22Rv1 (cell line): ENCODE results near the gene GHRL.

Experiments
- ZFX ChIP-seq: fragments of 450-650 bp; IDR thresholded peaks from 2 replicates; pipeline ENCODE4 v1.6.1; 2017; ENCODE audit warnings: antibody characterized with exemption, borderline replicate concordance
- TF ChIP-seq, protein P1 (sequence below): fragments of 450-650 bp; IDR thresholded peaks from 2 replicates; pipeline ENCODE4 v1.5.1; 2017; ENCODE audit warnings: mild to moderate bottlenecking

DNA sequence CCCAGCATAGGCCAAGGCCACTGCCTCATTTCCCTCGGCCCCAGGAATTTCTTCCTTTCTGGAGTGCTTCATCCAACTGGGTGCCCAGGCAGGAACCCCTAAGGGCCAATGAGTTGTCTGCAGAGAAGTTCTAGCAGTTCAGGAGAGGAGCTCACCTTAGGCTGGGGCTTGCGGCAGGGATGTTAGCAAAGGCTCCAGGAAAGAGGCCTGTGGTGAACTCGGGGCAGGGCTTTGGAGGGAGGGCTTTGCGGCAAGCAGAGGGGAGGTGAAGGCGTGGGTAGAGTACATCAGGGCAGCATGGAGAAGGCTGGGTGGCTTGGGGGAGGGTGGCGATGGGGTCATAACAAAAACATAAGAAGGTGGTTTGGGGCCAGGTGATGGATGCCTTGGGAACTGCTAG, 1.1 kb downstream of the GHRL start:
- TF ChIP-seq, protein P1, sequence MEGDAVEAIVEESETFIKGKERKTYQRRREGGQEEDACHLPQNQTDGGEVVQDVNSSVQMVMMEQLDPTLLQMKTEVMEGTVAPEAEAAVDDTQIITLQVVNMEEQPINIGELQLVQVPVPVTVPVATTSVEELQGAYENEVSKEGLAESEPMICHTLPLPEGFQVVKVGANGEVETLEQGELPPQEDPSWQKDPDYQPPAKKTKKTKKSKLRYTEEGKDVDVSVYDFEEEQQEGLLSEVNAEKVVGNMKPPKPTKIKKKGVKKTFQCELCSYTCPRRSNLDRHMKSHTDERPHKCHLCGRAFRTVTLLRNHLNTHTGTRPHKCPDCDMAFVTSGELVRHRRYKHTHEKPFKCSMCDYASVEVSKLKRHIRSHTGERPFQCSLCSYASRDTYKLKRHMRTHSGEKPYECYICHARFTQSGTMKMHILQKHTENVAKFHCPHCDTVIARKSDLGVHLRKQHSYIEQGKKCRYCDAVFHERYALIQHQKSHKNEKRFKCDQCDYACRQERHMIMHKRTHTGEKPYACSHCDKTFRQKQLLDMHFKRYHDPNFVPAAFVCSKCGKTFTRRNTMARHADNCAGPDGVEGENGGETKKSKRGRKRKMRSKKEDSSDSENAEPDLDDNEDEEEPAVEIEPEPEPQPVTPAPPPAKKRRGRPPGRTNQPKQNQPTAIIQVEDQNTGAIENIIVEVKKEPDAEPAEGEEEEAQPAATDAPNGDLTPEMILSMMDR: no peak
- no peak for TF ChIP-seq ZFX
